Type B pancreatic cell (in vitro differentiated cells): ENCODE data around the gene PRKG1. TPM values are rescaled to one million over a fixed set of nuclear protein-coding genes. Genes with fewer than 3 reads are reported as not detected.

Source experiments
- DNase-seq: peaks from one replicate; pipeline ENCODE4 v3.0.0; 2021; ENCODE audit warnings: mixed read lengths; ENCODE audit not compliant: unreplicated experiment; ENCODE audit errors: extremely low spot score
- H3K27ac Mint-ChIP-seq: 2 replicates; pipeline ENCODE4 v1.8.0; 2021; ENCODE audit warnings: mild to moderate bottlenecking, mixed read lengths
- H3K27me3 Mint-ChIP-seq: 2 replicates; pipeline ENCODE4 v1.8.0; 2021; ENCODE audit warnings: mixed read lengths
- H3K36me3 Mint-ChIP-seq: 2 replicates; pipeline ENCODE4 v1.8.0; 2021; ENCODE audit warnings: mixed read lengths
- H3K4me1 Mint-ChIP-seq: one replicate; pipeline ENCODE4 v1.8.0; 2021; ENCODE audit warnings: mixed read lengths; ENCODE audit not compliant: unreplicated experiment
- H3K4me3 Mint-ChIP-seq: 2 replicates; pipeline ENCODE4 v1.8.0; 2021; ENCODE audit warnings: mild to moderate bottlenecking, mixed read lengths
- H3K9me3 Mint-ChIP-seq: 2 replicates; pipeline ENCODE4 v1.8.0; 2021; ENCODE audit warnings: mixed read lengths
- total RNA-seq: library from RNA; stranded (reverse); gene quantifications from 2 replicates; pipeline ENCODE4 v1.2.1, GENCODE V29; 2021; ENCODE audit warnings: low replicate concordance
- TF ChIP-seq, protein P1 (sequence below): fragments of 200-600 bp; sonication (generic); conservative IDR thresholded peaks from 2 replicates; pipeline ENCODE4 v1.5.0; 2021; ENCODE audit warnings: antibody characterized with exemption, mild to moderate bottlenecking

PRKG1 gene
- total RNA-seq, 1 donor from 2014 or later, result 12.3 TPM

DNA sequence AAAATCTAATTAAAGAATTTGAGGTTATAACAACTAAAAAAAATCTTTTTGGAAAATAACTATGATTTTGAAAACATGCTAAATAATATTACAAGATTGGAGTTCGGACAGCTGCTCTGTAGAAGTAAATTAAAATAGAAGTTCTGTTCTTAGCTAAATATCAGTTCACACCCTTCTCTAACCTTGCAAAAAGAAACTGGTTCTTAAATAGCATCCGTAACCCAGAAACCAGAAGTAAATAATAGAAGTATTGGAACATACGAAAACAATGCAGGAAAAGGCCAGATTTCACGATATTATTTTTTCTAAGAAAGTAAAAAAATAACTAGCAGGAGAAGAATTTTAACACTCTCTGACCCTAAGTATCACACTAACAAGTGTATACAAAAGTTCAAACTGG is 164.7 kb downstream of the PRKG1 start:
- no peak overlapping the region for H3K4me3 Mint-ChIP-seq
- no peak for DNase-seq
- peaks cover 4% of the 10 kb centered on the region for H3K9me3 Mint-ChIP-seq
- H3K27me3 Mint-ChIP-seq, result no peaks in the 10 kb centered on the region
- no peaks in the 10 kb centered on the region for H3K4me1 Mint-ChIP-seq
- no peak overlapping the region for H3K27ac Mint-ChIP-seq
- H3K36me3 Mint-ChIP-seq, result no peaks in the 10 kb centered on the region
- TF ChIP-seq, protein P1, sequence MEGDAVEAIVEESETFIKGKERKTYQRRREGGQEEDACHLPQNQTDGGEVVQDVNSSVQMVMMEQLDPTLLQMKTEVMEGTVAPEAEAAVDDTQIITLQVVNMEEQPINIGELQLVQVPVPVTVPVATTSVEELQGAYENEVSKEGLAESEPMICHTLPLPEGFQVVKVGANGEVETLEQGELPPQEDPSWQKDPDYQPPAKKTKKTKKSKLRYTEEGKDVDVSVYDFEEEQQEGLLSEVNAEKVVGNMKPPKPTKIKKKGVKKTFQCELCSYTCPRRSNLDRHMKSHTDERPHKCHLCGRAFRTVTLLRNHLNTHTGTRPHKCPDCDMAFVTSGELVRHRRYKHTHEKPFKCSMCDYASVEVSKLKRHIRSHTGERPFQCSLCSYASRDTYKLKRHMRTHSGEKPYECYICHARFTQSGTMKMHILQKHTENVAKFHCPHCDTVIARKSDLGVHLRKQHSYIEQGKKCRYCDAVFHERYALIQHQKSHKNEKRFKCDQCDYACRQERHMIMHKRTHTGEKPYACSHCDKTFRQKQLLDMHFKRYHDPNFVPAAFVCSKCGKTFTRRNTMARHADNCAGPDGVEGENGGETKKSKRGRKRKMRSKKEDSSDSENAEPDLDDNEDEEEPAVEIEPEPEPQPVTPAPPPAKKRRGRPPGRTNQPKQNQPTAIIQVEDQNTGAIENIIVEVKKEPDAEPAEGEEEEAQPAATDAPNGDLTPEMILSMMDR, result no peak

DNA sequence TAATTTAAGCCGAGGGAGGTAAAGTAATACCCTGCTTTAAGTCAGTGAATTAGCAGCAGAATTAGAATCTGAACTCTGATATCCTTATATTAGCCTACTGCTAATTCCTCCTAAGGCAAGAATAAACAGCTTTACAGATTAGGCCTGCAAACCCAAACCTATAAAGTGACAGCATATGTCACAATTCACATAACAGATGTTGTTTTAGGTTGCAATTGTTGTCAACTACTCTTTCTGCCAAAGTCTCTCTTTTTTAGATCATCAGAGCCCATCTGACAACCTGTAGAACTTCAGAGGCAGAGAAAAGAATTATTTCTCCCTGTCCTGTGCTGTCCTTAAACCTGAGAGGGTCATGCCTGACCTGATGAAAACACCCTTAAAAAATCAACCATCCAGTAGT is 167.2 kb downstream of the PRKG1 start:
- peaks cover 19% of the 10 kb centered on the region for H3K4me1 Mint-ChIP-seq
- TF ChIP-seq, protein P1, result no peak
- no peaks in the 10 kb centered on the region for H3K27me3 Mint-ChIP-seq
- no peaks in the 10 kb centered on the region for H3K36me3 Mint-ChIP-seq
- DNase-seq, result no peak
- H3K27ac Mint-ChIP-seq, result no peak overlapping the region
- H3K4me3 Mint-ChIP-seq, result no peak overlapping the region
- peaks cover 4% of the 10 kb centered on the region for H3K9me3 Mint-ChIP-seq

DNA sequence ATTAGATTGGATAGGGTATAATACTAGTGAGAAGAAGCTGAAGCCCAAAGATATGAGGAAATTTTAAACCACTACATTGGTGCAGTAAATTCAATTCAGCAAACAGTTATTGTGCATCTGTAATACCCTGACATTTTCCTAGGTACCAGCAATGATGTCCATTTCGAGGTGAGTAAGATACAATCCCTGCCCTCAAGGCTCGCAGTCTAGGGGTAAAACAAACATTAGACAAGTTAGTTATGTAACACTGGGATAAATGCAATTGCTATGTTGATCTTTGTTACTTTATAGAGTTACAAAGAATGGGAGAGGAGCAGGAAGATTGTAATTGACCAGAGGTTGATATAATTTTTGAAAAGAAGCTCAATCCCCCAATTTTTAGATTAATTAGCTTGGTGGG is 168.1 kb downstream of the PRKG1 start:
- no peak for DNase-seq
- Mint-ChIP-seq H3K27me3 (no peaks in the 10 kb centered on the region), H3K9me3 (no peaks in the 10 kb centered on the region), H3K27ac (no peak overlapping the region), H3K4me3 (no peak overlapping the region), H3K36me3 (no peaks in the 10 kb centered on the region), H3K4me1 (peaks cover 19% of the 10 kb centered on the region)
- TF ChIP-seq, protein P1, result no peak

DNA sequence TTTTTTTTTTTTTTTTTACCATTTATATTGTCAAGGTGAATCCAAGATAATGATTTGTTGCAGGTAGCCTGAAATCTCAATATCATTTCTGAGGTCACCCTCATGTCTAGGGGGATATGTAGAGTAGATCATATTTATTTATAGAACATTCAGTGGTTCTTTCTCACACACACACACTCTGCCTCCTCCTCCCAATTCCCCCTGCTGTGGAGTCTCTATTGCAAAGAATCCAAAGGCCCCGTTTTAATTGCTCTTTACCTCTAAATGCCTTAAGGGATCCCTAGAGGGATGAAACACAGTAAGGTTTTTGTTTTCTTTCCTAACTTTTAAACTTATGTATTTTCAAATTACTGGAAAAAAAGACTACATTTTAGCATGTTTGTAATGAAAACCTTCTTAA is 170.0 kb downstream of the PRKG1 start:
- peak overlapping the region; percentile 11 for H3K27ac Mint-ChIP-seq
- no peaks in the 10 kb centered on the region for H3K9me3 Mint-ChIP-seq
- no peak overlapping the region for H3K4me3 Mint-ChIP-seq

DNA sequence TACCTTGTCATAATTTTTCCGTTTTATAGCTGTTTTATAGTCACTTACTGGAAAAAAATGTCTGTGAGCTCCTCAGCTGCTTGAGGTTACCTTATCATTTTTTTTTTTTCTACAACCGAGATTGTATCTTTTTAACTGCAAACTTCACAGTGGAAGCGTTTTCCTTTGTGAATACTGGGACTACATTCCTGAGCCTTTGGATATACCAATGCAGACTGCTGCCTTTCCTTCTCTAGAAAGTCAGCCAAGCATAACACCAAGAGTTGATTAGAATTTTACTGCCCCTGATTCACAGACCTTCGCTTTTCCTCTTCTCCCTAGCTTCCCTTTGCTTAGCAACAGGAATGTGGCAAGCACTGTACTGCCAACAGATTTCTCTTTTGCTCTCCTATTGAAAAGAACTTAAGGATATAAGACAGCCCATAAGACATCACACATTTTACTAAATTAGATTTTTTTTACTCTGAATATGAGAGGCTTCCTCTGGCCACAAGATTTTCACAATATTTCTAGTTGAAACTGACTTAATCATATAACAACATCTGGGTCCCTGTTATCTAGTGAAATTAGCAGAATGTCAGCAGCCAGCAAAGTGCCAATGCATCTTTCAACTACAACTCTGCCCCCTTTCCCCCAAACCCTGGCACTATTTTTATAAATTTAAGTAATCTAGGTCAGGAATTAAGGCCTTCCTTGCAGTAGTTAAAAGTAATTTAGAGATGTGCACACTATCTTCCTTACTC is 170.6 kb downstream of the PRKG1 start:
- Mint-ChIP-seq H3K9me3 (no peaks in the 10 kb centered on the region), H3K27me3 (no peaks in the 10 kb centered on the region), H3K4me3 (no peak overlapping the region), H3K27ac (peak overlapping the region; percentile 11), H3K36me3 (no peaks in the 10 kb centered on the region), H3K4me1 (peaks cover 21% of the 10 kb centered on the region)
- TF ChIP-seq, protein P1, result no peak
- no peak for DNase-seq

More for the DNA sequence above, 170.0 kb downstream of the PRKG1 start:
- no peak for DNase-seq
- H3K27me3 Mint-ChIP-seq, result no peaks in the 10 kb centered on the region
- no peaks in the 10 kb centered on the region for H3K36me3 Mint-ChIP-seq
- H3K4me1 Mint-ChIP-seq, result peaks cover 19% of the 10 kb centered on the region
- TF ChIP-seq, protein P1, result no peak
